HG02970 (cell line): ENCODE results near the gene LRRC51.

Source experiments
- ATAC-seq: cut with Tn5 transposase; IDR thresholded peaks from one replicate; pipeline ENCODE4 v1.9.1; 2021; ENCODE audit warnings: mild to moderate bottlenecking, moderate library complexity, moderate number of reproducible peaks; ENCODE audit not compliant: unreplicated experiment, low FRiP score

The LRRC51 gene

DNA sequence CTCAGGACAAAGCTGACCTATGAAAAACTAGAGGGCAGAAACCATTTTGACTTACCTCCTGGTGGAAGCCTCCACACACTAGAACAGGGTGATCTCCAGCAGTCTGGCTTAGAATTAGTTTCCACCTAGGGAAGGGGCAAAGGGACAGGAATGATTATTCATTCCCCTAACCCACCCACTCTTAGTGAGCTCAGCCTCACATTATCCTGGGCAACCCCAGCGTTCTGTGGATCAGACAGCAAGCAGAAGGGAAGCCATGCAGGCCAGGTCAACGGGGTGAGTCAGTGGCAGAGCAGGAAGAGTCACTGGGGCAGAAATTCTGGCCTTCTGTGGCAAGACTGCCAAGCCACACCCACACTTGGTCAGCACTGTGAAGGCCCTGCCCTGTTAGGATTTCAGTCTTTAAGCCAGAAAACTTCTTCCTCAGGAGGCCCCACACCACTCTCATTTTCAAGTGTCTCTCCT lies 10.8 kb upstream of the LRRC51 start:
- no peak for ATAC-seq

DNA sequence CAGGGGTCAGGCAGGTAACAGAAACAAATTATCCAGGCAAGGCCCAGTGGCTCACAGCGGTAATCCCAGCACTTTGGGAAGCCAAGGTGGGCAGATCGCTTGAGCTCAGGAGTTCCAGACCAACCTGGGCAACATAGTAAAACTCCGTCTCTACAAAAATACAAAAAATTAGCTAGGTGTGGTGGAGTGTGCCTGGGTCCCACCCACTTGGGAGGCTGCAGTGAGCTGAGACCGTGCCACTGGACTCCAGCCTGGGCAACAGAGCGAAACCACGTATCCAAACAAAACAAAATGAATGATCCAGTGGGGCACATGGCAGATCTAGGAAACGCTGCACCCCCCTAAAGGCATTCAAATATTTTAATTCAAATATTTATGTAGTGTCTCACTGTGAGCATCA lies 10.2 kb upstream of the LRRC51 start:
- ATAC-seq = no peak

DNA sequence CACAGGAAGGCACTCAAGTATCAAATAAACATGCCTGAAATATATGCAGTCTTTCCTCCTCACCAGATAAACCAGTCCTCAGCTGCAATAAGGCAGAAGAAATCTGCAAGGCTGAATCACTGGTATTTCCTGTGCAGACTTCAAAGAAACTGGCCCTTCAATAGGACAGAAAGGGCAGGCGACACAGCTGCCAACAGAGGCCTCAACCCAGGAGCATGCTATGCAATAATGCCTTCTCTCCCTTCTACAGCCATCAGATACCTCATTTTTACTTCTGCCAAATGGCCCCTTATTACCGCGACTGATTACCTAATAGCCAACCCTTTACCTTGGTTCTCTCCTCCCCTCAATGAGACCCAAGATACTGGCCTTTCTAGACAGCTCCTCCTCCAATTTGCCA lies 8.3 kb upstream of the LRRC51 start:
- ATAC-seq = no peak

- no peak for ATAC-seq
Observed at GRCh38 chr11:72075109-72075508, 5.5 kb upstream of the LRRC51 start.

GRCh38 chr11:72075756-72076155 lies 4.9 kb upstream of the LRRC51 start:
- no peak for ATAC-seq

- no peak for ATAC-seq
Observed at GRCh38 chr11:72078477-72078876, 2.2 kb upstream of the LRRC51 start.

DNA sequence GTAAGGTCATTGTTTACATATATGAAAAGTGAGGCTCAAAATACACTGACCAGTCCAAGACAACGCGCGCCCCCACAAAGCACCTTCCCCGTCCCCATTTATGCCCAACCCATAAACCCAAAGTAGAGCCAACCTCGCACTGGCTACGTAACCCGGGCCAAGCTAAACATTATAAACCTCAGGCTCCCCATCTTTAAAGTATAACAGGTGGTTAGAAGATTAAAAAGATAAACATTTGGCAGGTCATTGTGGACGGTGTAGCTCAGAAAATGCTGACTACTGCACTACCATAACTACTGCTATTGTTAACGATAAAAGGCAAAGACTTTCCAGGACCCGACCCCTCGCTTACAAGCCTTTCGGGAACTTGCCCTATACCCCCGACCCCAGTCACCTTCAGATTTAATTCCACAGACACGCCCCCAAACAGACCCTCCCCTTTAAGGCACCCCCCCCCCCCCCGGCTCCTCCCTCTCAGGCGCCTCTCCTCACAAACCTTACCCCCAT lies 778 bp upstream of the LRRC51 start:
- peak; percentile 26 for ATAC-seq

DNA sequence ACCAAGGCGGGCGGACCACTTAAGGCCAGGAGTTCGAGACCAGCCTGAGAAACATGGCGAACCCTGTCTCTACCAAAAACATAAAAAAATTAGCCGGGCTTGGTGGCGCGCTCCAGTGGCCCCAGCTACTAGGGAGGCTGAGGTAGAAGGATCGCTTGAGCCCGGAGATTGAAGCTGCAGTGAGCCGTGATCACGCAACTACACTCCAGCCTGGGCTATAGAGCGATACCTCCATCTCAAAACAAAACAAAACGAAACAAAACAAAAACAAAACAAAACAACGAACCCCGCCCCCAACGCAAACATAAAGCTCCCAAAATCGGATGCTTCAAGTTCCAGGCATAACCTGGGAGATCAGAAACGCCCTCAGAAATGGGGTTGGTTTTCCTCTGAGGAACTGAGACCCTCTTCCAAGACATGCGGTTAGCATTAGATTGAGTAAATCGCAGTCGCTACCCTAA lies 564 bp downstream of the LRRC51 start:
- ATAC-seq = no peak

DNA sequence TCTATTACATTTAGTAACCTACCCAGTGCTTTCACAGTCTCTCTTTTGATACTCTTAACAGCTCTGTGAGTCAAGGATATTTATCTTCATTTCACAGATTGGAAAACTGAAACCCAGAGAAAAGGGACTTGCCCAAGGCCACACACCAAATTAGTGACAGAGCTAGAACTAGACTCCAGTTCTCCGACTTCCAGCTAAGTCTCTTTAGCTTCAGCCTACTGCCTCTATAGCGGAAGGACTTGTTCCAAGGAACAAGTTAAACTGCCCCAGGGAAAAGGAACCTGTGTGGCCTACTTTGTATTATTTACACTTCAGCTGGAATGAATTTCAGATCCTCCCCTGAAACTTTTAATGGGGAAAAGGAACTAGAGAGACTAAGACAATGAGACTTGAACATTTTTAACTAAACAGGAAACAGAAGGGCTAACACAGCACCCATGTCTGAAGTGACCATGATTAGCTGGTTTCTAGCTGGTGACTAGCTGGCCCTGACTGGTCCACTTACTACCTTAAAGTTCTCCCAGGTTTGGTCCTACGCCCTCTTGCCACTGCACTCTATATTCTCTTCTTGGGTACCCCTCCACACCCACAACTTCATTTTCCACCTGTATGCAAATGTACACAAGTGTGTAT lies 1.3 kb downstream of the LRRC51 start:
- ATAC-seq = no peak

GRCh38 chr11:72083414-72083813 lies 2.8 kb downstream of the LRRC51 start:
- no peak for ATAC-seq

- ATAC-seq = no peak
Observed at GRCh38 chr11:72084076-72084475, 3.4 kb downstream of the LRRC51 start.

DNA sequence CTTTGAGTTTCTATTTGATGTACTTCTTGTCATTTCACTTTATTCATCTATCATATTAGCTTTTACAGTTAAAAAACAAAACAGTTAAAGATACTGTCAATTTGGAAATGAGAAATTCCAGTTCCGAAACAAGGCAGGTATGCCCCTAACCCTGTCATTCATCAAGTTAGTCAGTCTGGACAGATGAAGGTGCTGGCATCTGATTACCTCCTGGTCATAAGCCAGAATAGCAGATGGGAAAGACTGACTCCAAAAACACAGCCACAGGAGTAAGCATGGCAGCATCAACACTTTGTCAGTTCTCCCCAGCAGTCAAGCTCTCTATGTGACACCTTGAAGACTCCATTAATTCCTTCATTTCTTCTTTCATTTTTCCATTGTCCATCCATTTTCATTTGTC lies 4.3 kb downstream of the LRRC51 start:
- ATAC-seq = no peak

DNA sequence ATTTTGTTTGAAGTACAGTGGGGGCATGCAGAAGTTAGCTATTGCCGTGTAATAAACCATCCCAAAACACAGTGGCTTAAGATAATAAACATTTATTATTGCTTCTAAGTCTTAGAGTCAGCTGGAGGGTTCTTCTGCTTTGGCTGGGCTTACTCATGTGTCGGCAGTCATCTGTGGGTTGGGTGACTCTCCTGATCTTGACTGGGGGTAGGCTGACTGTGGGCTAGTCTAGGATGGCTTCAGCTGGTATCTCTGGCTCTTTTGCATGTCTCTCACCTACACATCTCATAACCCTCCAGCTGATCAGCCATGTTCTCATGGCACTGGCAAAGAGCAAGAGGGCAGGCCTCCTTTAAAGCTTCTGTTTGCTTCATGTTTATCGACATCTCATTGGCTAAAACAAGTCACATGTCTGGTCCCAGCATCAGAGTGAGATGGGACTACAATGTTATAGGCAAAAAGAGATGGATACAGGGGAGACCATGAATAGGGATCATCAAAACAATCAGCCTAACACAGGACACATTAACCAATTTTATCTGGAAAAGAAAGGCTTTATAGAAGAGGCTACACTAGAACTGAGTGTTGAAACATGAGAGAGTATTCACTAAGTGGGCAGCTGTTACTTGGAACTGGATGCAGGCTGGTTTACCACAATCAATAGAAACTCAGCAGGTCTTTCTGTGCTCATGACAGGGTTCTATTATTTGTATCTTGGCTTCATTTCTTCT lies 5.1 kb downstream of the LRRC51 start:
- no peak for ATAC-seq

- ATAC-seq = no peak
Observed at GRCh38 chr11:72088076-72088808, 7.6 kb downstream of the LRRC51 start.

GRCh38 chr11:72091292-72091691 lies 10.6 kb downstream of the LRRC51 start:
- no peak for ATAC-seq

DNA sequence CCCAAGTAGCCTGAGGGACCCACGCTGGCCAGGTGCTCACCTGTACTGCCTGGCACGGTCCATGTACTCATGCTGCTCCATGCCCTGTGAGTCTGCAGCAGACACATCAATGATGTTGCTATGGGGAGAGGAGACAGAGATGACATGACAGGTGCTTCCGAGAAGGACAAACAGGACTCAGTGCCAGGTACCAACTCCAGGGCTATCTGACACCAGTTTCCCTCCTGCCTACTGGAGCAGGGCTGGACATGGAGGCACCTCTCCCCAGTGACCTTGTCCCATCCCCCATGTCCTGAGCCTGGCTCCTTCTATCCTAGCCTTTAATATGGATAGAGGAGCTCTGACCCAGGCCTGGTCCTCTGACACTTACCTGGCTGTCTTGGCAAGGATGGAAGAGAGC lies 18.1 kb downstream of the LRRC51 start:
- no peak for ATAC-seq

DNA sequence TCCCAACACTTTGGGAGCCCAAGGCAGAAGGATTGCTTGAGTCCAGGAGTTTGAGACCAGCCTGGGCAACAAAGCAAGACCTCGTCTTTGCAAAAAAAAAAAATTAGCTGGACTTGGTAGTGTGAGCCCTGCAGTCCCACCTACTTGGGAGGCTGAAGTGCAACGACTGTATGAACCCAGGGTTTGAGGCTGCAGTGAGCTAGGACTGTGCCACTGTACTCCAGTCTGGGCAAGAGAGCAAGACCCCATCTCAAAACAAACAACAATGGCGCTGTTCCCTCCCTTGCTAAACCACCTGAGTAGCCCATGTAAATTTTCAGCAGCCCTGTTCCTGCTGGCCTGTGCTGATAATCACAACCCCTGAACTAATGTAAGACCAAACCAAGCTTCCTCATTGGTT lies 19.4 kb downstream of the LRRC51 start:
- ATAC-seq = no peak

- ATAC-seq = no peak
Observed at GRCh38 chr11:72100462-72100861, 19.8 kb downstream of the LRRC51 start.

DNA sequence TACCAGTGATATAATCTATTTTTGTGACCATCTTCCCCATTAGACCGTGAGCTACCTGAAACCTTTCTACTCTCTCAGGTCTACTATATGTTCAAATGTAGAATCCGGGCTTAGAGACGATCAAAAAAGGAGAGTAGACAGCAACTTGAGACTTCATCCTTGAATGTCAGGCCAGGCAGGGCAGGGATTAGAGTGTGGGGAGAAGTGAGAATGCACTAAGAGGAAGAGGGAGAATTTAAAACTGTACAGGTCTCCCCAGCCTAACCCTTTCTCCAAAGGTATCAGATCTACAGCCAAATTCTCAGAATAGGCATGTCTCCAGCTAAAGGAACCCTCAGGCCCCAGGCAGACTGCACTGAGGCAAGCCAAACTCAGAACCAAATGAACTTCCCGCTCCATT lies 21.5 kb downstream of the LRRC51 start:
- ATAC-seq = no peak

GRCh38 chr11:72102631-72102945 lies 21.9 kb downstream of the LRRC51 start:
- peak; percentile 11 for ATAC-seq

DNA sequence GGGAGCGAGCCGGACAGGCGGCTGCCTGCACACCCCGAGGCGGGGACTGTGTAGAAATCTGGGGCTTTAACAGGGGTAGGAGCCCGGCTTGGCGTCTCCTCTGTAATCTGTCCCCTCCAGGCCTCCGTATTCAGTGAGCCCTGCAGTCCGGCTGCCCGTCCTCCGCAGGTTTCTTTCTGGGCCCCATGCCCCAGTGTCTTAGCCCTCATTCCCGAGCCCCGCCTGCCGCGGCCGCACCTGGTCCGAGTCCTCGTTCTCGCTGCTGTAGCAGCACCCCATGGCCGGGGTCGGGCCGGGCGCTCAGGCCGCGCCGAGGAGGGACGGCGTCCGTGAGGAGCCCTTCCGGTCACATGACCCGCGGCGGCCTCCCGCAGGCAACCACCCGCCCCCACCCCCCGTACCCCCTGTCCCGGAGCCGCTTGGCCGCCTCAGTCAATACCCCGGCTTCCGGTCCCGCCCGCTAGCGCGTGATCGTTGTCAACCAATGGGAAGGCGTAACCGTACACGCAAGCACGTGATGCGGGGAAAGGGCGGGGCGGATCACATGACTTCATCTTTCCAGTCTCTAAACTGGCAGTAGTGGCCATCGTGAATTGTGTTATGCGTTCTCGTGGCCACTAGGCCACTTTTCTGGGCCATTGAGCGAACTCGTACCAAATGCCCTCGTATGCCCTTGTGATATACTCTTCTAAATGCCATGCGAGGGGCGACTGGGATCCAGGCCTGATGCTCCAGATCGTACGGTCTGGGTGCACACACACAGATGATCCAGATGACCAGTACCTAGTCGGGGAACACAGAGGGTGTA lies 22.5 kb downstream of the LRRC51 start, which contains the start of gene LAMTOR1:
TSS of gene LAMTOR1 (minus strand) at position 352 of the 808 bp plus-strand sequence. CDS start at position 279, 73 bp downstream.
- peak; percentile 83 for ATAC-seq
